Adipose tissue (tissue), 3 donors: Measurements from ENCODE around the gene PAF1. TPM values are rescaled to one million over a fixed set of nuclear protein-coding genes. Genes with fewer than 3 reads are reported as not detected.

ENCODE experiments used
- H3K27ac ChIP-seq: one replicate; pipeline ENCODE4 v1.5.1; 2013; ENCODE audit warnings: low read depth, low read length
- WGBS, 3 donors: extraction: QIAGEN DNeasy Blood & Tissue Kit; methylation state at CpG; one replicate each; pipeline ENCODE4 v1.1.7; 2013; 5-methylcytosine and 5-hydroxymethylcytosine counted together
- polyA plus RNA-seq, 3 donors: library from polyadenylated mRNA; stranded (reverse); fragments of 200-250 nt; gene quantifications; one replicate each; pipeline ENCODE4 v1.2.3, GENCODE V29; 2013
- donor health status: healthy with polysubstance abuse.
- donor health status: Bipolar disorder and iron deficiency.
- donor health status: healthy.

The PAF1 gene
- polyA plus RNA-seq, 3 donors: 21.4 to 36.2 (median 34.2) TPM

- 19 to 48% (median 26%) methylated on average over 20 of the region's 20 CpGs for WGBS, 3 donors
- H3K27ac ChIP-seq: peak overlapping the region; percentile 94
Observed at GRCh38 chr19:39408392-39409207, 17.7 kb upstream of the PAF1 start.

GRCh38 chr19:39407660-39408391 is 16.9 kb upstream of the PAF1 start:
- 6 to 26% (median 13%) methylated on average over 35 to 40 of the region's 40 CpGs for WGBS, 3 donors
- peak overlapping the region; percentile 94 for H3K27ac ChIP-seq

GRCh38 chr19:39407410-39407659 is 16.4 kb upstream of the PAF1 start:
- 0 to 1% (median 0%) methylated on average over 14 of the region's 14 CpGs for WGBS, 3 donors
- peak overlapping the region; percentile 94 for H3K27ac ChIP-seq

GRCh38 chr19:39406656-39407409 is 15.9 kb upstream of the PAF1 start, which contains the start of gene ZFP36:
Gene ZFP36, plus strand, starts transcription at chr19:39406847. Its CDS starts 58 bp downstream, at chr19:39406905.
- 1% methylated on average over 55 to 56 of the region's 56 CpGs for WGBS, 3 donors

GRCh38 chr19:39405958-39406655 is 15.2 kb upstream of the PAF1 start:
- H3K27ac ChIP-seq: peak overlapping the region; percentile 93
- 13 to 14% (median 14%) methylated on average over 22 of the region's 22 CpGs for WGBS, 3 donors

More at GRCh38 chr19:39406656-39407409, 15.9 kb upstream of the PAF1 start, which contains the start of gene ZFP36:
- peak within 1 kb of the TSS; percentile 94 for H3K27ac ChIP-seq

- 90 to 93% (median 91%) methylated on average over 17 of the region's 17 CpGs for WGBS, 3 donors
- peak overlapping the region; percentile 93 for H3K27ac ChIP-seq
Observed at GRCh38 chr19:39405261-39405957, 14.5 kb upstream of the PAF1 start.

- WGBS, 3 donors: 1 to 35% (median 1%) methylated on average over 41 to 43 of the region's 43 CpGs
- peak overlapping the region; percentile 97 for H3K27ac ChIP-seq
Observed at GRCh38 chr19:39403331-39404312, 12.7 kb upstream of the PAF1 start.

GRCh38 chr19:39402346-39403300 is 11.7 kb upstream of the PAF1 start:
- 1 to 2% (median 2%) methylated on average over 49 to 59 of the region's 59 CpGs for WGBS, 3 donors
- H3K27ac ChIP-seq: peak overlapping the region; percentile 97

- 40 to 51% (median 50%) methylated on average over 25 of the region's 25 CpGs for WGBS, 3 donors
Observed at GRCh38 chr19:39401549-39402345, 10.8 kb upstream of the PAF1 start.

GRCh38 chr19:39401070-39401548 is 10.2 kb upstream of the PAF1 start:
- no peak overlapping the region for H3K27ac ChIP-seq
- 53 to 70% (median 63%) methylated on average over 4 of the region's 4 CpGs for WGBS, 3 donors

More at GRCh38 chr19:39401549-39402345, 10.8 kb upstream of the PAF1 start:
- peak overlapping the region; percentile 74 for H3K27ac ChIP-seq

GRCh38 chr19:39400061-39400460 is 9.2 kb upstream of the PAF1 start:
- 60 to 90% (median 85%) methylated on average over 4 of the region's 4 CpGs for WGBS, 3 donors
- H3K27ac ChIP-seq: peak overlapping the region; percentile 23

- WGBS, 3 donors: 93 to 96% (median 95%) methylated on average over 4 of the region's 4 CpGs
- H3K27ac ChIP-seq: no peak overlapping the region
Observed at GRCh38 chr19:39399668-39400050, 8.8 kb upstream of the PAF1 start.

GRCh38 chr19:39398297-39398864 is 7.5 kb upstream of the PAF1 start:
- 52 to 87% (median 57%) methylated on average over 11 of the region's 11 CpGs for WGBS, 3 donors
- H3K27ac ChIP-seq: peak overlapping the region; percentile 98
